ENCODE data around the gene TMEM69. TPM values are rescaled to one million over a fixed set of nuclear protein-coding genes. Genes with fewer than 3 reads are reported as not detected.

TMEM69 gene
- total and polyA plus RNA-seq, 2 of the 8 experiments (the other 6 are each of a cell fraction or from before 2014, with no cell fraction given), result 39.0 to 123 TPM

DNA sequence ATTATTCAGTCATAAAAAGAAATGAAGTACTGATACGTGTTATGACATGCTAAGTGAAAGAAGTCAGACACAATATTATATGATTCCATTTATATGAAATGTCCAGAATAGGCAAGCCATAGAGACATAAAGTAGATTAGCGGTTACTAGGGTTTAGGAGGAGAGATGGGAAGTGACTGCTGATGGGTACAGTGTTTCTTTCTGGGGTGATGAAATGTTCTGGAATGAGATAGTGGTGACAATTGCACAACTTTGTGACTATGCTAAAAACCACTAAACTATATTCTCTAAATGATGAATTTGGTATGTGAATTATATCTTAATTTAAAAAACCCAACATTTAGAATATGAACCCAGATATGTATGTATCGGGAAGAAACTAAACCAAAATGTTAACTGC lies 34.8 kb downstream of the TMEM69 start (continued):
- TF ChIP-seq, protein P1, sequence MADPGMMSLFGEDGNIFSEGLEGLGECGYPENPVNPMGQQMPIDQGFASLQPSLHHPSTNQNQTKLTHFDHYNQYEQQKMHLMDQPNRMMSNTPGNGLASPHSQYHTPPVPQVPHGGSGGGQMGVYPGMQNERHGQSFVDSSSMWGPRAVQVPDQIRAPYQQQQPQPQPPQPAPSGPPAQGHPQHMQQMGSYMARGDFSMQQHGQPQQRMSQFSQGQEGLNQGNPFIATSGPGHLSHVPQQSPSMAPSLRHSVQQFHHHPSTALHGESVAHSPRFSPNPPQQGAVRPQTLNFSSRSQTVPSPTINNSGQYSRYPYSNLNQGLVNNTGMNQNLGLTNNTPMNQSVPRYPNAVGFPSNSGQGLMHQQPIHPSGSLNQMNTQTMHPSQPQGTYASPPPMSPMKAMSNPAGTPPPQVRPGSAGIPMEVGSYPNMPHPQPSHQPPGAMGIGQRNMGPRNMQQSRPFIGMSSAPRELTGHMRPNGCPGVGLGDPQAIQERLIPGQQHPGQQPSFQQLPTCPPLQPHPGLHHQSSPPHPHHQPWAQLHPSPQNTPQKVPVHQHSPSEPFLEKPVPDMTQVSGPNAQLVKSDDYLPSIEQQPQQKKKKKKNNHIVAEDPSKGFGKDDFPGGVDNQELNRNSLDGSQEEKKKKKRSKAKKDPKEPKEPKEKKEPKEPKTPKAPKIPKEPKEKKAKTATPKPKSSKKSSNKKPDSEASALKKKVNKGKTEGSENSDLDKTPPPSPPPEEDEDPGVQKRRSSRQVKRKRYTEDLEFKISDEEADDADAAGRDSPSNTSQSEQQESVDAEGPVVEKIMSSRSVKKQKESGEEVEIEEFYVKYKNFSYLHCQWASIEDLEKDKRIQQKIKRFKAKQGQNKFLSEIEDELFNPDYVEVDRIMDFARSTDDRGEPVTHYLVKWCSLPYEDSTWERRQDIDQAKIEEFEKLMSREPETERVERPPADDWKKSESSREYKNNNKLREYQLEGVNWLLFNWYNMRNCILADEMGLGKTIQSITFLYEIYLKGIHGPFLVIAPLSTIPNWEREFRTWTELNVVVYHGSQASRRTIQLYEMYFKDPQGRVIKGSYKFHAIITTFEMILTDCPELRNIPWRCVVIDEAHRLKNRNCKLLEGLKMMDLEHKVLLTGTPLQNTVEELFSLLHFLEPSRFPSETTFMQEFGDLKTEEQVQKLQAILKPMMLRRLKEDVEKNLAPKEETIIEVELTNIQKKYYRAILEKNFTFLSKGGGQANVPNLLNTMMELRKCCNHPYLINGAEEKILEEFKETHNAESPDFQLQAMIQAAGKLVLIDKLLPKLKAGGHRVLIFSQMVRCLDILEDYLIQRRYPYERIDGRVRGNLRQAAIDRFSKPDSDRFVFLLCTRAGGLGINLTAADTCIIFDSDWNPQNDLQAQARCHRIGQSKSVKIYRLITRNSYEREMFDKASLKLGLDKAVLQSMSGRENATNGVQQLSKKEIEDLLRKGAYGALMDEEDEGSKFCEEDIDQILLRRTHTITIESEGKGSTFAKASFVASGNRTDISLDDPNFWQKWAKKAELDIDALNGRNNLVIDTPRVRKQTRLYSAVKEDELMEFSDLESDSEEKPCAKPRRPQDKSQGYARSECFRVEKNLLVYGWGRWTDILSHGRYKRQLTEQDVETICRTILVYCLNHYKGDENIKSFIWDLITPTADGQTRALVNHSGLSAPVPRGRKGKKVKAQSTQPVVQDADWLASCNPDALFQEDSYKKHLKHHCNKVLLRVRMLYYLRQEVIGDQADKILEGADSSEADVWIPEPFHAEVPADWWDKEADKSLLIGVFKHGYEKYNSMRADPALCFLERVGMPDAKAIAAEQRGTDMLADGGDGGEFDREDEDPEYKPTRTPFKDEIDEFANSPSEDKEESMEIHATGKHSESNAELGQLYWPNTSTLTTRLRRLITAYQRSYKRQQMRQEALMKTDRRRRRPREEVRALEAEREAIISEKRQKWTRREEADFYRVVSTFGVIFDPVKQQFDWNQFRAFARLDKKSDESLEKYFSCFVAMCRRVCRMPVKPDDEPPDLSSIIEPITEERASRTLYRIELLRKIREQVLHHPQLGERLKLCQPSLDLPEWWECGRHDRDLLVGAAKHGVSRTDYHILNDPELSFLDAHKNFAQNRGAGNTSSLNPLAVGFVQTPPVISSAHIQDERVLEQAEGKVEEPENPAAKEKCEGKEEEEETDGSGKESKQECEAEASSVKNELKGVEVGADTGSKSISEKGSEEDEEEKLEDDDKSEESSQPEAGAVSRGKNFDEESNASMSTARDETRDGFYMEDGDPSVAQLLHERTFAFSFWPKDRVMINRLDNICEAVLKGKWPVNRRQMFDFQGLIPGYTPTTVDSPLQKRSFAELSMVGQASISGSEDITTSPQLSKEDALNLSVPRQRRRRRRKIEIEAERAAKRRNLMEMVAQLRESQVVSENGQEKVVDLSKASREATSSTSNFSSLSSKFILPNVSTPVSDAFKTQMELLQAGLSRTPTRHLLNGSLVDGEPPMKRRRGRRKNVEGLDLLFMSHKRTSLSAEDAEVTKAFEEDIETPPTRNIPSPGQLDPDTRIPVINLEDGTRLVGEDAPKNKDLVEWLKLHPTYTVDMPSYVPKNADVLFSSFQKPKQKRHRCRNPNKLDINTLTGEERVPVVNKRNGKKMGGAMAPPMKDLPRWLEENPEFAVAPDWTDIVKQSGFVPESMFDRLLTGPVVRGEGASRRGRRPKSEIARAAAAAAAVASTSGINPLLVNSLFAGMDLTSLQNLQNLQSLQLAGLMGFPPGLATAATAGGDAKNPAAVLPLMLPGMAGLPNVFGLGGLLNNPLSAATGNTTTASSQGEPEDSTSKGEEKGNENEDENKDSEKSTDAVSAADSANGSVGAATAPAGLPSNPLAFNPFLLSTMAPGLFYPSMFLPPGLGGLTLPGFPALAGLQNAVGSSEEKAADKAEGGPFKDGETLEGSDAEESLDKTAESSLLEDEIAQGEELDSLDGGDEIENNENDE (IDR thresholded peaks at IDR 0.05; ENCODE audit: insufficient replicate concordance, low read length), result no peak
